Suppressor macrophage (primary cell): Measurements from ENCODE around the gene MYH3.
"Not testable (repeated sequence)": the region's sequence is repeated elsewhere in the genome, so short reads cannot be mapped to it uniquely, and the experiment has no call there.

ENCODE experiments used
- DNase-seq, 4 experiments: peaks; one replicate each; pipeline ENCODE4 v3.0.0-alpha.2; 2020 to 2022
- total RNA-seq, 17 experiments: gene quantifications; one replicate each; lab custom pipeline; 2026; ENCODE audit warnings: mixed read lengths in 6 of 17, inconsistent platforms in 3 of 17; lab: John Stamatoyannopoulos, UW

The MYH3 gene
- 0.57 to 5.2 (median 1.6) reads per million in 17 experiments for total RNA-seq

GRCh38 chr17:10657148-10657547 is at the start of gene MYH3:
Gene MYH3 (minus strand): TSS chr17:10657309. CDS start chr17:10655064, 2,245 bp downstream.
- no peak for DNase-seq

DNA sequence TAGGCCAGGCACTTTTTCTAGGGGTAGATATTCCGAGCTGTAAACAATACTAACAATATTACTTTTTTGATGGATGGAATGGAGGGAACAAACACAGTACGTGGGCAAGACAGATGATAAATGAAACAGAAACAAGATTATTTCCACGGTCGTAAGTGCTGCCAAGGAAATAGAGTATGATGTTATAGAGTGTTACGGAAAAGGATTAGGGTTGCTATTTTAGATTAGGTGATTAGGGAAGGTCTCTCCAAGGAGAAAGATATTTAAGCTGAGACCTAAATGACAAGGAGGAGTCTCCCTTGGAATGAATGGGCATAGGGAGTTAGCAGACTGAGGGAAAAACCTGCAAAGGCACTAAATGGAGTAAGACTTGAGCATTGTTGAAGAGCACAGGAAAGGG is 48.6 kb upstream of the MYH3 start:
- no peak for DNase-seq

DNA sequence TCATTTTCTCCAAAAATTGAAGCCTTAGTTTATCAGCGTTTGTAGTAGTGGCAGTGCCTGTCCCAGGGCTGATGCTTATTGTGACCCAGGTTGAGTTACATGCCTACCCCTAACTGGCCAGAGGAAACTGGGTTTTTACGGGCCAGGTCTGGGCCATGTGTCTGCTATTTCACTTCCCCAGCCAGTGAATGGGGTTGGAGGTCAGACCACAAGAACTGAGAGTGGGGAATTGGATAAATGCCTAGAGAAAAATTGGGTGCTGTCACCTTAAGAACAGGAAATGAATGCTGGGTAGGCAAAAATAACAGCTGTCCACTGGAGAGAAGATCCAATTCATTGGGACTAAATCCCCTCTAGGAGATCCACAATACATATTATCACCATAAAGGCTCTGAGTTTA is 45.5 kb upstream of the MYH3 start:
- DNase-seq = peak; percentile 5 to 34 (median 26)

DNA sequence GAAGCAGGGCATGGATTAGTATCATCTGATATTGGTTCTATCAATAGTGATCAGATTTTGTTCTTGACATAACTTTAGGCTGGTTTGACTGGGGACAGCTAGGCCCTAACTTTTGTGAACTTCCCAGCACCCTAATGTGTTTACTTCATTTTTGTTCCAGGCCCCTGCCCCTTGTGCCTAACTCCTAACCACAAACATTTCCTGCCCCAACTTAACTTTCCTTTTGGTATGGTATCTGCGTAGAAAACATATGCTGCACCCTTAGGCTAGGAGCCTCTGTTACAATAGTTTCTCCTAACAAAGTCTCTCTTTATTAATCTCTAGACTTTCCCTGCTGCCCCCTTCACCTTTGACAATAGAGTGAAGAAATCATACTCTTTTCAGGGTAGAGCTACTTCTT is 42.7 kb upstream of the MYH3 start:
- DNase-seq = no peak

DNA sequence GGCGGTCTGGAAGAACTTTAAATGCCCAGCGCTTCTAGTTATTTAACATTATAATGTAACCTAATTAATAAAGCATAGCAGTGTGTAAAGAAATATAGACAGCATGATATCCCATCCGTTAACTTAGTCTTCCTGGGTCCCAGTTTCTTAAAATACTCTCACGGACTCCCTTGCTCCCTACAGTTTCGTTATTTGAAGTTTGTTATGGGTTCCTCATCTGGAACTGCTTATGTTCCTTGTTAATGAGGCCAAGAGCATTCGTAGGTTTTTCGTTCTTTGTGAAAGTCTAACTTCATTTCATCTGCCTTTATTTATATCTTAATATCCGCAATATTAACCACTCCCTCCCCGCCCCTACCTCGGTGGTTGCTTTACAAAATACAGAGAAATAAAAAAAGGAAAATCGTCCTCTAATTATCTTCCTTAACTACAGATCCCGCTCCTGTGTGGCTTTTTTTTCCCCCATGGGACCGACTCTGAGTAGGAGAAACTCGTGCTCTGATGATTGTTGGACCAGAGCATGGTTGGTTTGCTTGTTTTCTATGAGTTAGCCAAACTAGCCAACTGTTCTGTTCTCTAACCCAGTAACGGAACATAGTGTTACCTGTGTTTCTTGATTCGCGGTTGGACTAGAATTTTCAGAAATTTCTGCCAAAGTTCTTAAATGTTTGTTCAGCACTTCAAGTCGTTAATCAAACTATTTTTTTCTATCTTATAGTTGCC is 41.1 kb upstream of the MYH3 start:
- DNase-seq = peak; percentile 9 to 46 (median 31)

DNA sequence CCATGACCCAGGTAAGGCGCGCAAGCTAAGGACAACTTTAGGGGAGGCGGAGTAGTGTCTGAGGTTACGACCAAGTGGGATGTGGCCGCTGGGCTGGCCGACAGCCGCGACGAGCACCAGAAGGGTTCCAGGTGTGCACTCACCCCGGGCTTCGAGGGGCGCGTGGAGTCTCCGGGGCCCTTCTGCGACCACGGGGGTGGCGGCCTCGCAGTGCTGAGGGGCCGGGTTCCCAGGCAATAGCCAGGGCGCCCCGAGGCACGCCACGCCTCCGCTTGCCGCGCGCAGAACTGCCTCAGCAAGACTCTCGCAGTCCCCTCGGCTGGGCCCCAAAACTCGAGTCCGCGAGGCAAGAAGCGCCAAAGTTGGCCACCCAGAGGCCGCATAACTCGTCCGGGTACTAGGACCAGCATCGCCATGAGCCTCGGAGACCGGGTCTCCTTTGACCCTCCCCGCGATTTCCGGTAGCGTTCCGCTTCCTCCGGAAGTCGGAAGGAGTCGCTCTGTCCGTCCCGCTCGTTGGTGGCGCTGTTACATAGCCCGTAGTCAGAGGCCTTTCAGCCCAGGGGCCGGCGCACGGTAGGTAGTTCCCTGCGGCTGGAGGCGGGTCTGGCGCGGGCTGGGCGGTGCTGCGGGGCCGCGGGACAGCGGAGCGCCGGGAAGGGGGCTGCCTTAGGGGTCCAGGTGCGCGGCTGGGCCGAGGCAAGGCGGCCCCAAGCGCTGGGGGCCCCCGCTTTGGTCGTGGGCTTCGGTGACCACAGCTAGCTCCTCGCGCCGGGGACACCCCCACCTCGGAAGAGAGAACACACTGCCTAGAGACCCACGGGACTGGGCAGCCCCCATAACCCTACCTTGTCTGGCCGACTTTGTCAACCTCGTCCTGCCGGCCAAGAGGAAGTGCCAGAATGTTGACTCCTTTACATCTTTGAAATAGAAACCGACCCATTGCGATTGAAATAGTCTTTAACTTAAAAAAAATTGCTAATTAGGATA is 40.3 kb upstream of the MYH3 start, which contains the start of the genes ADPRM and SCO1:
Gene ADPRM, plus strand, starts transcription at position 503 of the 990 bp plus-strand sequence. CDS start 7,333 bp downstream, outside the sequence.
Gene SCO1, minus strand, starts transcription at position 442 of the 990 bp plus-strand sequence. Its CDS starts 26 bp downstream, at position 416.
- DNase-seq = peak; percentile 94 to 97 (median 97)

DNA sequence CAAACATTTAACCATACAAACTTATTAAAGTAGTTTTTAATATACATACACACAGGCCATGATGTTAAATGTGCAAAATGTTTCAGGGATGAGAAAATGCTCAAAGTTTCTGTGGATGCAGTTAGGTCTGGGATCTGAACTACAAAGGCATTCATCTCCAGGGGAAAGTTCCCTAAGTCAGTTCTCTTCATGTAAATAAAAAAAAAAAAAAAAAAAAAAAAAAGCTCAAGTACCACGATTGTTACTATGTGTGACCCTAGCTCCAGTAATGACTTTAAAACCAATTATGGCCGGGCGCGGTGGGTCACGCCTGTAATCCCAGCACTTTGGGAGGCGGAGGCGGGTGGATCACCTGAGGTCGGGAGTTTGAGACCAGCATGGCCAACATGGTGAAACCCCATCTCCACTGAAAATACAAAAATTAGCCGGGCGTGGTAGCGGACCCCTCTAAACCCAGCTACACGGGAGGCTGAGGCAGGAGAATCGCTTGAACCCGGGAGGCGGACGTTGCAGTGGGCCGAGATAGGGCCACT is 38.8 kb upstream of the MYH3 start:
- DNase-seq = not testable (repeated sequence)

- DNase-seq = no peak
Observed at GRCh38 chr17:10687499-10687898, 30.4 kb upstream of the MYH3 start.

DNA sequence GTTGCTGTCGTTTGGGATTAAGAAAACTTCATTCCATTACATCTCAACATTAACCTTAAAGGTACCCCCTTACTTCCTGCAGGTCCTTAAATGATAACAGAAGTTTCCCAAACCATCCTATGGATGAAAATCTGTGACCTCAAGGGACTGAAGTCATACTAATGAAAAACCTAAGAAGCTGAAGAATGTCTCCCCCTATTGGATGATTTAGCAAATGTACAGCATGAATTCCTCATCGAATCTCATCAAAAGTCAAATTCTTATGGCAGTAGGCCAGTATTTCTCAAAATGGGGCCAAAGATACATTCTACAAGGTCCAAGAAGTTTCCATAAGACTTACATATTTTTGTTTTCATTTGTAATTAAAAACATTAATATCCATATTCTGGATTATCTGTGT is 26.7 kb upstream of the MYH3 start:
- peak in 3 of 4 experiments; percentile 9 to 53 (median 53) for DNase-seq

DNA sequence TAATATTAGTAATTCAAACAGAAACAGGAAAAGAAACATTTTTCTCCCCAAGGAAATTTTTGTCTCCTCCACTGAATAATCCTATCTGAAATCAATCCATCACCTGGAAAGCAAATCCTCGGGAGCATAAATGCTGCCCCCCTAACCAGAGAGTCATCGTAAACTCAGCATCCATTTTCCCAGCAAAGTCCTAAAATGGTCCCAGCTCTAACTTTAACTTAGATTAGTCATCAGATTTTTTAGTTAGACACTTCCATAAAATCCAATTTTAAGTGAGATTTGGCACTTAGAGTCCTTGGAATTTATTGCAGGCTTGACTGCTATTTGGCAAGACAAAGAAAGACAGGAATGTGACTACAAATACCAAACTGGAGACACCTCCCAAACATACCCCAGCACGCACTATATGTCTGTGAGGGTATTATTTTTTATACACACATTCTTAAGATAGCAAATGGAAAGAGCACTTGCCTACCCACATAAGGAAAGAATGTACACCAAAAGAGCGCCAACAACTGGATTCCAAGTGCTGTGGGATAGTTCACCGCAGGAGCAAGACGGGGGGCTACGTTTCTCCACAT is 24.8 kb upstream of the MYH3 start:
- DNase-seq = no peak

GRCh38 chr17:10674704-10675103 is 17.6 kb upstream of the MYH3 start:
- DNase-seq = no peak

GRCh38 chr17:10673312-10673711 is 16.2 kb upstream of the MYH3 start:
- no peak for DNase-seq

DNA sequence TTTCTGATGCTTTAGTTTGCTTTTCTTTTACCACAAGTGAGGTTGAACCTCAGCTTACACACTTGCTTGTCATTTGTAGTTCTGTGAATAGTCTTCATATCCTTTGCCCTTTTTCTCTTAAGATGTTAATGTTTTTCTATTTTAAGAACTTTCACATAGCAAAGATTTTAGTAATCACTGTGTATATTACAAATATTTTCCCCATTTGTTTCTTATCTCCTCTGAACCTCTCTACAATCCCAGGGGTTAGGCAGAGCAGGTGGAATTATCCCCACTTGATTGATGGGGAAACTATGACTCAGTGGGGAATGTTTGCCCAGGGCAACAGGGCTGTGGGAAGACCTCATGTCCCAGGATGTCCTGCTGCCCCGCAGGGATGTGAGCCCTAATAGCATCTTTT is 11.7 kb upstream of the MYH3 start:
- DNase-seq = no peak

- DNase-seq = no peak
Observed at GRCh38 chr17:10666906-10667305, 9.8 kb upstream of the MYH3 start.

DNA sequence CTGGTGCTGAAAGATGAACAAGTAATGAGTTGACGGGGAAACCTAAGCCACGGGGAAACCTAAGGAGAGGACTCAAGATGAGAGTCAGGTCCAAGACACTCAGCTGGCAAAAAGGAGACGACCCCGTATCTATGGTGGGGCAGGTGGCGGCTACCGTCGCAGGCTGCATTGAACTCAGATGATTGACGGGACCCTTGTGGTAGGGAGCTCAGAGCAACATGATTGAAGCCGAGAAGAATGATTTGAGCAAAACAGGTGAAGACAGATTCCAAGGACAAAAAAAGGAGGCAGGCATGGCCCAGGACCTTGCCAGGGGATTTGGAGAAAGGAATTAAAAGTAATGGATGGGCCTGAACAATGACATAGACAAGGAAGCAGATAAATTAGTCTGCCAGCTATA is 7.5 kb upstream of the MYH3 start:
- DNase-seq = no peak

DNA sequence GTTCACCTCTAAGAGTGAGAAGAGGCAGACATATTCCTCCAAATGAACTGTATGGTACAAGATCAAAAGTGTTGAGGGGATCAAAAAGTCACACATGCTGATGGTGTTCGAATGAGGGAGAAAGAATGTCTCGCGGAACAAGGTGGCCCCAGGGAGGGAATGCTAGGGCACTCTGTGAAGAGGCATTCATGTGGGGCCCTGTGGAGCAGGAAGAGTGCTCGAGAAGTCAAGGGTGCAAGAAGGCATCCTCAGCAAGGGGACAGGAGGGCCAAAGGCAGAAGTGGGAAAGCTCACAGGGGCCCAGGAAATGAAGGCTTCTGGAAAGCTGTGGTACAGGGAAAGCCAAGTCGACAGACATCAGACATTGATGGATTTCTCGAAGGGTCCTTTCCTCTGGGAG is 6.1 kb upstream of the MYH3 start:
- no peak for DNase-seq

DNA sequence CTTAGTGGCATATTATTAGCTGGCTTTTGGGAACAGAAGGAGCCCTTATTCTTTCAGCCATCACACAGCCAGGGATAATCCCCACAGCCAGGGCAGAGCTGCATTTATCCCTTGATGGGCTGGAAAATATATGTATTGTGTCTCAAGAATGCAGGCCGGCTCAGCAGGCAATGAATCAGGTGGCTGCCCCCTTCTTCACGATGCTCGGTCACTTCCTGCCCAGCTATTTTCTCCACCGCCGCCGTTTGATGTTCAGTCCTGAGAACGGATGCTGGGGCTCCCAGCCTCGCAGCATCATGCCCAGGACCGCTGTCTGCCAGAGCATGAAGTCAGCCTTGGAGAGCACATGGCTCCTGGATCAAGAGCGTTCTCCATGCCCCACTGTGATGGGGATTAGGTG is 4.3 kb upstream of the MYH3 start:
- DNase-seq = no peak

DNA sequence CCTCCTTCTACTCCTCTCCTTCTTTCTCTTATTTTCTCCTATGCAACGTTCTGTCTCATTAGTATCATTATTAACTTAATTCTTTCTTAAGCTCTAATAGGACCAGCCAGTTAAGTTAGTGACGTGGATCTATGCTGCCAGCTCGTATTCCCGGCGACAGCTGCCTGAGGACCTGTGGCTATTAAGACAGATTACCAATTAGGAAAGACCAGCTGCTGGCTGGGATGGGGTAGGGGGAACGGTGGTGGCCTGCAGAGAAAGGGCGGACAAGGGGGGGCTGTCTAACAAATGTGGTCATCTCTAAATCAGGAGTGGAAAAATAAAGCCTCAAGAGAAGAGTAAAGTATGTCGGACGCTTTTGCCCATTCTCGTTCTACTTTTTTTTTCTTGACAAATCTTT is 770 bp upstream of the MYH3 start:
- no peak for DNase-seq

DNA sequence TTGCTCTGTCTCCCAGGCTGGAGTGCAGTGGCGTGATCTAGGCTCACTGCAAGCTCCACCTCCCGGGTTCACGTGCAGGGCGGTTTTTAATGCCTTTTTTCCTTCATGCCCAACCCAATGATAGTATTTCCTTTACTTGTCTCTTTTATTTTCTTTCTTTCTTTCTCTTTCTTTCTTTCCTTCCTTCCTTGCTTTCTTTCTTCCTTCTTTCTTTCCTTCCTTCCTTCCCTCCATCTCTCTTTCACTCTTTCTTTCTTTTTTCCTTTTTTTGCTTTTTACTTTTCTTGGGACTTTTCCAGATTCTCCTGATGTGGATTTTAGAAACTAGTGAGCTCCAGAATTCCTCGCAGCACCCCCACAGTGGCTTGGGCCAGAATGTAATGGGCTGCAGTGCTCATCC is 3.1 kb downstream of the MYH3 start:
- no peak for DNase-seq

DNA sequence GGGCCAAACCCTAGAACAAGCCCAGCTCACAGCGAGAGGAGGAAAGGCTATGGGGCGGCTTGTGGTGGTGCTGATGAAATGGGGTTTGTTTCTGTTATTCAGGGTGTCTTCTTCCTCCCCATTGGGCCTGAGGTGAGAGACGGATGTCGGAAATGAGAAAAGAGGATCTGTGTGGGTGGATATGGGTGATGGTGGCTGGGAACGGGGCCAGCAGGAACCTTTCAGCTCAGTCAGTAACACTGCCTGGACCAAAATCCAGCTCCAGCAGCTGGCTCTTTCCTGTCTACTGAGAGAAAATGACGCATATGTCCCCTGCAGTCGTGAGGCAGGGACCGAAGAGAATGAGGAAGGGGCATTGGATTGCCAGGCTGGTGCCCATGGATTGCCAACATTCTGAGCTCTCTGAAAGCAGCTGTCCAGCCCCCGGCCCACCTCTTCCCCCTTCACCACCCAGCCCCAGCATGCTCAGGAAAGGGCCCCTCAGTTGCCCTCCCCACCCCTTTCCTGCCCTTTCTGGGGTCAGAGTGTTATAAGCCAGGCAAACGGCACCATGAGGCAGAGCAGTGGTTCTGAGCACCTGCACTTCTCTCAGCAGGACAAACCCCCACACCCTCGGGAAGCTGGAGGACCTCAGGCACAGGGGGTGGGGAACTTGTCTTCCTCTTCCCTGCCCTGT is 4.0 kb downstream of the MYH3 start:
- peak; percentile 74 to 87 (median 78) for DNase-seq

GRCh38 chr17:10651927-10652326 is 5.2 kb downstream of the MYH3 start:
- DNase-seq = no peak

- DNase-seq = no peak
Observed at GRCh38 chr17:10649602-10650001, 7.5 kb downstream of the MYH3 start.
